CD14-positive monocyte (primary cell): Measurements from ENCODE around the gene CCDC175. TPM values are rescaled to one million over a fixed set of nuclear protein-coding genes. Genes with fewer than 3 reads are reported as not detected.

Experiments
- DNase-seq, 3 donors: peaks; one replicate each; pipeline ENCODE4 v3.0.0-alpha.2; 2011 to 2022
- H2AFZ ChIP-seq: 2 replicates; pipeline ENCODE4 v1.6.0; 2012; ENCODE audit warnings: mild to moderate bottlenecking, low read depth, low read length, inconsistent platforms; ENCODE audit not compliant: insufficient read depth, poor library complexity, severe bottlenecking
- H3K27ac ChIP-seq, 2 donors: 1 replicate in 1 of 2; 2 replicates in 1 of 2; pipeline ENCODE4 v1.5.1; 2012 to 2013; ENCODE audit warnings: low read length in 2 of 2, control low read depth in 1 of 2, inconsistent platforms in 1 of 2, low read depth in 1 of 2, mild to moderate bottlenecking in 1 of 2
- H3K27me3 ChIP-seq, 2 donors: one replicate each; pipeline versions ENCODE4 v1.6.0 to v1.6.1; 2011 to 2013; ENCODE audit warnings: low read length in 2 of 2; ENCODE audit not compliant: control insufficient read depth in 2 of 2, insufficient read depth in 2 of 2
- H3K36me3 ChIP-seq, 2 donors: replicated peaks in 1 of 2; 1 replicate in 1 of 2; 2 replicates in 1 of 2; pipeline versions ENCODE4 v1.5.1 to v1.6.1; 2012 to 2013; ENCODE audit warnings: low read length in 2 of 2, control low read depth in 1 of 2, inconsistent platforms in 1 of 2, mild to moderate bottlenecking in 1 of 2; ENCODE audit not compliant: insufficient read depth in 2 of 2, control insufficient read depth in 1 of 2
- H3K4me1 ChIP-seq, 2 donors: 1 replicate in 1 of 2; 2 replicates in 1 of 2; pipeline versions ENCODE4 v1.5.1 to v1.6.1; 2012 to 2013; ENCODE audit warnings: low read length in 2 of 2, control low read depth in 1 of 2, inconsistent platforms in 1 of 2, mild to moderate bottlenecking in 1 of 2, moderate library complexity in 1 of 2; ENCODE audit not compliant: insufficient read depth in 2 of 2, control insufficient read depth in 1 of 2
- H3K4me2 ChIP-seq: replicated peaks from 2 replicates; pipeline ENCODE3; 2012; ENCODE audit warnings: low read length, moderate library complexity, mild to moderate bottlenecking; ENCODE audit not compliant: poor library complexity, severe bottlenecking; ENCODE audit errors: extremely low read depth
- H3K4me3 ChIP-seq, 3 experiments: fragments of 200-600 bp in 1 of 3; sonication (generic) in 1 of 3; replicated peaks in 1 of 3; 1 replicate in 2 of 3; 2 replicates in 1 of 3; pipeline ENCODE4 v1.5.1; 2011 to 2013; ENCODE audit warnings: low read length in 3 of 3, mild to moderate bottlenecking in 3 of 3, control low read depth in 2 of 3, low read depth in 2 of 3, inconsistent platforms in 1 of 3, moderate library complexity in 1 of 3
- H3K79me2 ChIP-seq: 2 replicates; pipeline ENCODE4 v1.6.0; 2012; ENCODE audit warnings: mild to moderate bottlenecking, control low read depth, inconsistent platforms, low read length, moderate library complexity; ENCODE audit not compliant: insufficient read depth
- H3K9ac ChIP-seq: 2 replicates; pipeline ENCODE4 v1.6.0; 2017; ENCODE audit warnings: low read length, mild to moderate bottlenecking; ENCODE audit not compliant: insufficient read depth, poor library complexity, severe bottlenecking
- H3K9me3 ChIP-seq, 2 donors: replicated peaks in 1 of 2; 1 replicate in 1 of 2; 2 replicates in 1 of 2; pipeline versions ENCODE4 v1.5.1 to v1.6.1; 2012 to 2013; ENCODE audit warnings: low read length in 2 of 2, control low read depth in 1 of 2; ENCODE audit not compliant: control insufficient read depth in 1 of 2, insufficient read depth in 1 of 2
- H4K20me1 ChIP-seq: 2 replicates; pipeline ENCODE4 v1.6.0; 2012; ENCODE audit warnings: mild to moderate bottlenecking, low read length, control low read depth, moderate library complexity; ENCODE audit not compliant: insufficient read depth
- H3K27ac Mint-ChIP-seq, 7 donors: one replicate each; pipeline ENCODE4 v1.8.0; 2020; ENCODE audit warnings: mild to moderate bottlenecking in 7 of 7, mixed read lengths in 7 of 7, moderate library complexity in 6 of 7, inconsistent platforms in 2 of 7
- H3K27me3 Mint-ChIP-seq, 3 donors: one replicate each; pipeline ENCODE4 v1.8.0; 2021 to 2022; ENCODE audit warnings: low read depth in 3 of 3, mild to moderate bottlenecking in 3 of 3, mixed read lengths in 3 of 3, moderate library complexity in 3 of 3, inconsistent platforms in 1 of 3
- H3K36me3 Mint-ChIP-seq, 2 donors: one replicate each; pipeline ENCODE4 v1.8.0; 2020; ENCODE audit warnings: mixed read lengths in 2 of 2, inconsistent platforms in 1 of 2, mild to moderate bottlenecking in 1 of 2
- H3K4me1 Mint-ChIP-seq: one replicate; pipeline ENCODE4 v1.8.0; 2020; ENCODE audit warnings: mild to moderate bottlenecking, mixed read lengths
- H3K4me3 Mint-ChIP-seq, 2 donors: one replicate each; pipeline ENCODE4 v1.8.0; 2020; ENCODE audit warnings: mild to moderate bottlenecking in 2 of 2, mixed read lengths in 2 of 2, moderate library complexity in 1 of 2
- H3K9me3 Mint-ChIP-seq, 7 donors: one replicate each; pipeline ENCODE4 v1.8.0; 2020 to 2022; ENCODE audit warnings: mixed read lengths in 7 of 7, mild to moderate bottlenecking in 6 of 7, moderate library complexity in 6 of 7, inconsistent platforms in 2 of 7
- WGBS: methylation state at CpG from one replicate; pipeline ENCODE4 v1.1.5; 2013; ENCODE audit warnings: missing lambda C conversion rate; ENCODE audit not compliant: insufficient coverage; 5-methylcytosine and 5-hydroxymethylcytosine counted together
- intact Hi-C, 2 donors: fragments of 100-400 bp; cut with micrococcal nuclease; formaldehyde crosslinking; loops; one replicate each; pipeline versions ENCODE4 v1.15.0 to v1.15.1; 2023
- polyA plus RNA-seq, 3 donors: library from polyadenylated mRNA; depleted of rRNA in 1 of 3; unstranded in 2 of 3; stranded (reverse) in 1 of 3; fragments of 300-500 nt in 2 of 3; fragments of >200 nt in 1 of 3; fragmentation: Illumina TruSeq in 2 of 3; gene quantifications; 1 replicate in 2 of 3; 2 replicates in 1 of 3; pipeline ENCODE4 v1.2.3, GENCODE V29; 2012 to 2021
- TF ChIP-seq, protein P1 (sequence below): fragments of 200-600 bp; IDR thresholded peaks from one replicate; pipeline ENCODE4 v1.8.0; 2022; ENCODE audit warnings: antibody characterized with exemption, mild to moderate bottlenecking

The CCDC175 gene
- polyA plus RNA-seq, 3 donors, result not detected

DNA sequence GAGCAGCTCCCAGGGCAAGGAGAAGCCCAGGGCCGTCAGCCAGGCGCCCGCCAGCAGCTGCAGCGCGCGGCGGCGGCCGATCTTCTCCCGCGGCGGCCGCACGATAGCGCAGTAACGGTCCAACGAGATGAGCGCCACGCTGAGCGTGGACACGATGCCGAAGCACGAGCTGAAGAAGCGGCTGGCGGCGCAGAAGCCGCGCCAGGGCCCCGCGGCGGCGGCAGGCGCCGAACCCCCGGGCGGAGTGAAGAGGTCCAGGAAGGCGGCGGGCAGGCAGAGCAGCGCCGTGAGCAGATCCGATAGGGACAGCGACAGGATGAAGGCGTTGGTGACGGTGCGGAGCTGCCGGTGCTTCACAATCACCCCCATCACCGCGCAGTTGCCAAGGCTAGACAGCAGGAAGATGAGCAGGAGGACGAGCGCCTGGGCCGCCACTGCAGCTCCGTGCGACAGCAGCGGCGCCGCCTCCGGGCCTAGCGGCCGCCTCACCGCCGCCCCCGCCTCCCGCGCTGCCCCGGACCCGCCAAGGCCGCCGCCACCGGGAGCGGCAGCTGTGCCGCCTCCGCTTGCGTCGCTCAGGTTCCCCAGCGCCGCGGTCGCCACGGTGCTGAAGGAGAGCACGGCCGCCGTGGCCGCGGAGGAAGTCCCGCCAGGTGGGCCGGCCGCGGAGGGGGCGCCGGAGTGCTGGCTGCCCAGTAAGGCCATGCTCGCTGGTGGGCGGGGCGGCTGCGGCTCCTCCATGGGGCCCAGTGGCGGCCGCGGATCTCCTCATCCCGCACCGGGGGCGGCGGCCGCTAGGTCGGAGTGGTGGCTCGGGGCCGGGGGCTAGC lies 111.9 kb downstream of the CCDC175 start:
- H3K27ac Mint-ChIP-seq, result no peak overlapping the region
- H4K20me1 ChIP-seq, result no peaks in the 10 kb centered on the region
- H3K36me3 Mint-ChIP-seq, result peaks cover 19 to 22% of the 10 kb centered on the region in 2 donors
- H3K9ac ChIP-seq, result peak overlapping the region; percentile 32
- peaks cover 10 to 20% of the 10 kb centered on the region in 2 donors for H3K4me1 ChIP-seq
- H3K79me2 ChIP-seq, result no peaks in the 10 kb centered on the region
- no peak overlapping the region for H3K27ac ChIP-seq
- H2AFZ ChIP-seq, result peak overlapping the region; percentile 55
- intact Hi-C loops, result no loop called here
- H3K27me3 ChIP-seq, result peaks cover 29 to 32% of the 10 kb centered on the region in 2 donors
- peak overlapping the region; percentile 76 to 91 for H3K4me3 Mint-ChIP-seq
- H3K36me3 ChIP-seq, result no peaks in the 10 kb centered on the region
- peaks cover 12% of the 10 kb centered on the region for H3K4me1 Mint-ChIP-seq
- peaks cover 27 to 32% (median 28%) of the 10 kb centered on the region in 3 donors for H3K27me3 Mint-ChIP-seq
- peak in 2 of 3 donors; percentile 21 to 37 for DNase-seq
- under 1% methylated on average over 105 of the region's 105 CpGs for WGBS
- peaks cover 0 to 11% of the 10 kb centered on the region in 2 donors for H3K9me3 ChIP-seq
- TF ChIP-seq, protein P1, sequence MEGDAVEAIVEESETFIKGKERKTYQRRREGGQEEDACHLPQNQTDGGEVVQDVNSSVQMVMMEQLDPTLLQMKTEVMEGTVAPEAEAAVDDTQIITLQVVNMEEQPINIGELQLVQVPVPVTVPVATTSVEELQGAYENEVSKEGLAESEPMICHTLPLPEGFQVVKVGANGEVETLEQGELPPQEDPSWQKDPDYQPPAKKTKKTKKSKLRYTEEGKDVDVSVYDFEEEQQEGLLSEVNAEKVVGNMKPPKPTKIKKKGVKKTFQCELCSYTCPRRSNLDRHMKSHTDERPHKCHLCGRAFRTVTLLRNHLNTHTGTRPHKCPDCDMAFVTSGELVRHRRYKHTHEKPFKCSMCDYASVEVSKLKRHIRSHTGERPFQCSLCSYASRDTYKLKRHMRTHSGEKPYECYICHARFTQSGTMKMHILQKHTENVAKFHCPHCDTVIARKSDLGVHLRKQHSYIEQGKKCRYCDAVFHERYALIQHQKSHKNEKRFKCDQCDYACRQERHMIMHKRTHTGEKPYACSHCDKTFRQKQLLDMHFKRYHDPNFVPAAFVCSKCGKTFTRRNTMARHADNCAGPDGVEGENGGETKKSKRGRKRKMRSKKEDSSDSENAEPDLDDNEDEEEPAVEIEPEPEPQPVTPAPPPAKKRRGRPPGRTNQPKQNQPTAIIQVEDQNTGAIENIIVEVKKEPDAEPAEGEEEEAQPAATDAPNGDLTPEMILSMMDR, result no peak
- peaks cover 0 to 12% (median 2%) of the 10 kb centered on the region in 7 donors for H3K9me3 Mint-ChIP-seq
- peak overlapping the region; percentile 80 for H3K4me2 ChIP-seq
- peak overlapping the region in 2 of 3 experiments; percentile 35 to 74 for H3K4me3 ChIP-seq

GRCh38 chr14:59463787-59464485 lies 112.7 kb downstream of the CCDC175 start:
- Histone ChIP-seq H3K79me2 (no peaks in the 10 kb centered on the region), H3K9ac (no peak overlapping the region), H3K27me3 (peaks cover 29 to 32% of the 10 kb centered on the region in 2 donors), H4K20me1 (no peaks in the 10 kb centered on the region), H3K4me1 (peaks cover 10 to 20% of the 10 kb centered on the region in 2 donors), H3K4me3 (peak overlapping the region in 2 of 3 experiments; percentile 35 to 74), H3K9me3 (peaks cover 0 to 11% of the 10 kb centered on the region in 2 donors), H3K36me3 (no peaks in the 10 kb centered on the region), H2AFZ (peak overlapping the region; percentile 55), H3K27ac (no peak overlapping the region), H3K4me2 (peak overlapping the region; percentile 80)
- intact Hi-C loops, result no loop called here
- Mint-ChIP-seq H3K36me3 (peaks cover 19 to 22% of the 10 kb centered on the region in 2 donors), H3K27me3 (peaks cover 27 to 32% (median 28%) of the 10 kb centered on the region in 3 donors), H3K9me3 (peaks cover 0 to 12% (median 2%) of the 10 kb centered on the region in 7 donors), H3K27ac (no peak overlapping the region), H3K4me3 (peak overlapping the region; percentile 76 to 91), H3K4me1 (peaks cover 12% of the 10 kb centered on the region)
- DNase-seq, result no peak
- TF ChIP-seq, protein P1, result no peak
- 45% methylated on average over 58 of the region's 60 CpGs for WGBS
